Endothelial cell of umbilical vein (primary cell): ENCODE data around the gene GAL. TPM values are rescaled to one million over a fixed set of nuclear protein-coding genes. Genes with fewer than 3 reads are reported as not detected.

Experiments
- BruUV-seq: library from RNA; stranded (reverse); fragments of 400-500 nt; replicated peaks from 2 replicates; lab custom pipeline; 2021; lab: Mats Ljungman, UMichigan
- CTCF ChIA-PET: fragments of 300-600, 350-600 bp; sonication (Branson Sonifier 250); formaldehyde crosslinking; loops from one replicate; lab custom pipeline; 2021; ENCODE audit warnings: antibody characterized with exemption, inconsistent platforms; lab: Charles Lee
- POLR2A ChIA-PET: fragments of 300-600, 350-600 bp; sonication (Branson Sonifier 250); formaldehyde crosslinking; loops from one replicate; lab custom pipeline; 2021; ENCODE audit warnings: antibody characterized with exemption, inconsistent platforms; lab: Charles Lee
- DNase-seq: peaks from one replicate; pipeline ENCODE4 v3.0.0-alpha.2; 2011; ENCODE audit warnings: low read depth, low spot score
- FAIRE-seq: peaks from 2 replicates; lab custom pipeline; 2011; peaks lifted over from hg19 to GRCh38; lab: Jason Lieb, UNC
- H2AFZ ChIP-seq: 2 replicates; pipeline ENCODE4 v1.6.0; 2012; ENCODE audit warnings: low read depth, low read length, control low read depth, inconsistent platforms
- H3K27ac ChIP-seq: 2 replicates; pipeline ENCODE4 v1.5.1; 2011; ENCODE audit warnings: low read depth, mild to moderate bottlenecking, control low read depth, low read length, moderate library complexity; ENCODE audit not compliant: insufficient read depth
- H3K27me3 ChIP-seq, 2 experiments: 2 replicates each; pipeline versions ENCODE4 v1.6.0 to v1.6.1; 2011; ENCODE audit warnings: low read length in 2 of 2, mixed read lengths in 1 of 2; ENCODE audit not compliant: control insufficient read depth in 2 of 2, insufficient read depth in 2 of 2
- H3K36me3 ChIP-seq, 2 experiments: 2 replicates in 1 of 2; 3 replicates in 1 of 2; pipeline ENCODE4 v1.5.1; 2011; ENCODE audit warnings: low read length in 2 of 2, mild to moderate bottlenecking in 1 of 2, moderate library complexity in 1 of 2; ENCODE audit not compliant: control insufficient read depth in 2 of 2, insufficient read depth in 2 of 2; ENCODE audit errors: extremely low read depth in 1 of 2
- H3K4me1 ChIP-seq: 3 replicates; pipeline ENCODE4 v1.5.1; 2011; ENCODE audit warnings: mild to moderate bottlenecking, low read length; ENCODE audit not compliant: control insufficient read depth, insufficient read depth; ENCODE audit errors: extremely low read depth
- H3K4me2 ChIP-seq: 2 replicates; pipeline ENCODE4 v1.6.1; 2011; ENCODE audit warnings: low read length, control low read depth, mixed read lengths; ENCODE audit not compliant: insufficient read depth
- H3K4me3 ChIP-seq, 3 experiments: fragments of 200-600 bp in 1 of 3; sonication (generic), shearing (Covaris generic) in 1 of 3; replicated peaks in 1 of 3; 2 replicates each; pipeline ENCODE4 v1.5.1; 2011 to 2016; ENCODE audit warnings: control low read depth in 3 of 3, low read length in 3 of 3, mild to moderate bottlenecking in 2 of 3, inconsistent platforms in 1 of 3, low read depth in 1 of 3, moderate library complexity in 1 of 3; ENCODE audit not compliant: insufficient read depth in 1 of 3
- H3K79me2 ChIP-seq: 2 replicates; pipeline ENCODE4 v1.6.0; 2012; ENCODE audit warnings: low read length, inconsistent platforms; ENCODE audit not compliant: control insufficient read depth, insufficient read depth
- H3K9ac ChIP-seq: replicated peaks from 2 replicates; pipeline ENCODE3; 2011; ENCODE audit warnings: low read length, control low read depth; ENCODE audit not compliant: insufficient read depth; ENCODE audit errors: extremely low read depth
- H3K9me1 ChIP-seq: replicated peaks from 3 replicates; pipeline ENCODE4 v1.6.0; 2011; ENCODE audit warnings: mild to moderate bottlenecking, low read length; ENCODE audit not compliant: control insufficient read depth, insufficient read depth; ENCODE audit errors: extremely low read depth
- H3K9me3 ChIP-seq: replicated peaks from 2 replicates; pipeline ENCODE4 v1.5.1; 2012; ENCODE audit warnings: low read length, inconsistent platforms; ENCODE audit not compliant: control insufficient read depth, insufficient read depth
- H4K20me1 ChIP-seq: replicated peaks from 2 replicates; pipeline ENCODE3; 2011; ENCODE audit warnings: mild to moderate bottlenecking, low read length; ENCODE audit not compliant: control insufficient read depth, insufficient read depth; ENCODE audit errors: extremely low read depth
- CTCF ChIP-seq, 2 donors: IDR thresholded peaks; 1 replicate in 1 of 2; 2 replicates in 1 of 2; pipeline ENCODE4 v1.5.1; 2011; ENCODE audit warnings: low read length in 2 of 2, mild to moderate bottlenecking in 2 of 2, moderate library complexity in 2 of 2, control low read depth in 1 of 2, inconsistent platforms in 1 of 2, low read depth in 1 of 2; ENCODE audit not compliant: insufficient read depth in 1 of 2; ENCODE audit errors: extremely low read depth in 1 of 2
- EZH2 ChIP-seq: IDR thresholded peaks from 2 replicates; pipeline ENCODE4 v1.6.1; 2012; ENCODE audit warnings: borderline replicate concordance, low read depth, mild to moderate bottlenecking, moderate library complexity, low read length, inconsistent platforms; ENCODE audit not compliant: severe bottlenecking
- FOS ChIP-seq: IDR thresholded peaks from 2 replicates; pipeline ENCODE4 v1.6.1; 2011; ENCODE audit warnings: mild to moderate bottlenecking, low read length, moderate library complexity, borderline replicate concordance; ENCODE audit not compliant: insufficient read depth
- GATA2 ChIP-seq: IDR thresholded peaks from 2 replicates; pipeline ENCODE4 v1.7.0; 2011; ENCODE audit warnings: low read depth, mild to moderate bottlenecking, moderate library complexity, mixed read lengths, low read length; ENCODE audit not compliant: insufficient read length, insufficient read depth
- JUN ChIP-seq: IDR thresholded peaks from 2 replicates; pipeline ENCODE4 v1.6.1; 2011; ENCODE audit warnings: borderline replicate concordance, low read depth; ENCODE audit not compliant: insufficient read length, insufficient read depth
- MAX ChIP-seq: IDR thresholded peaks from 2 replicates; pipeline ENCODE4 v1.6.1; 2011; ENCODE audit not compliant: insufficient read depth, insufficient read length
- MYC ChIP-seq: IDR thresholded peaks from one replicate; pipeline ENCODE4 v1.6.1; 2011; ENCODE audit warnings: mild to moderate bottlenecking, low read depth, low read length
- POLR2A ChIP-seq: IDR thresholded peaks from 2 replicates; pipeline ENCODE4 v1.6.1; 2012; ENCODE audit warnings: low read depth, mild to moderate bottlenecking, control low read depth, low read length
- POLR2AphosphoS5 ChIP-seq: IDR thresholded peaks from 2 replicates; pipeline ENCODE4 v1.6.1; 2012; ENCODE audit warnings: low read depth, mild to moderate bottlenecking, control low read depth, low read length, moderate library complexity; ENCODE audit not compliant: insufficient read depth
- dilution Hi-C: fragments of 300-500 bp; cut with MboI; formaldehyde crosslinking; loops from one replicate; pipeline ENCODE4 v1.15.0; 2019; ENCODE audit warnings: low sequenced_read_pairs; ENCODE audit not compliant: extremely low pct_ligation_motif_present
- intact Hi-C: fragments of 100-400 bp; cut with micrococcal nuclease; formaldehyde crosslinking; loops from one replicate; pipeline ENCODE4 v1.10.0; 2022
- polyA plus RNA-seq, 4 experiments: library from polyadenylated mRNA; depleted of rRNA in 3 of 4; stranded (reverse) in 3 of 4; unstranded in 1 of 4; fragments of >200 nt; gene quantifications; 2 replicates each; pipeline versions ENCODE4 v1.2.1 to v1.2.3, GENCODE V29; 2011 to 2012; ENCODE audit warnings: missing spikeins in 1 of 4
- total RNA-seq: library from RNA; stranded (reverse); gene quantifications from 2 replicates; pipeline ENCODE4 v1.2.3, GENCODE V29; 2021

GAL gene
- total and polyA plus RNA-seq, 2 donors (not counting 3 experiments of a cell fraction or from before 2014, with no cell fraction given) = 1.2 to 9.8 TPM

- intact Hi-C loops (no loop called here), dilution Hi-C loops (no loop called here)
- no peak overlapping the region for H3K4me2 ChIP-seq
- H3K79me2 ChIP-seq = no peaks in the 10 kb centered on the region
- FAIRE-seq (no peak), DNase-seq (no peak)
- H3K4me1 ChIP-seq = peaks cover 7% of the 10 kb centered on the region
- no TSS peak for BruUV-seq
- H4K20me1 ChIP-seq = no peaks in the 10 kb centered on the region
- H3K4me3 ChIP-seq = no peak overlapping the region
- no peaks in the 10 kb centered on the region for H3K9me1 ChIP-seq
- ChIA-PET POLR2A (no interaction called here), CTCF (interaction anchor here (1.8 kb wide), 1 partner anchor 15 kb away, joined by 4 read pairs; no protein-coding TSS in a partner anchor)
- H3K27me3 ChIP-seq = no peaks in the 10 kb centered on the region
- H3K9ac ChIP-seq = no peak overlapping the region
- H3K9me3 ChIP-seq = no peaks in the 10 kb centered on the region
- H3K27ac ChIP-seq = no peak overlapping the region
- no peak for TF ChIP-seq POLR2A
- no peak for TF ChIP-seq POLR2AphosphoS5
- no peak for TF ChIP-seq FOS
- no peak for TF ChIP-seq CTCF (IDR thresholded peaks at IDR 0.05; ENCODE audit: extremely low read depth in 1 of 2, insufficient read depth in 1 of 2, low read depth in 1 of 2, low read length in 2 of 2)
- TF ChIP-seq MAX = no peak
- TF ChIP-seq GATA2 = no peak
- TF ChIP-seq EZH2 = no peak
- no peak for TF ChIP-seq JUN
- TF ChIP-seq MYC = no peak
- no peaks in the 10 kb centered on the region for H3K36me3 ChIP-seq
- no peak overlapping the region for H2AFZ ChIP-seq
These were observed 10.9 kb upstream of the GAL start for GRCh38 chr11:68673306-68673945.
